ENCODE data around the gene NDUFA5.

NDUFA5 gene

DNA sequence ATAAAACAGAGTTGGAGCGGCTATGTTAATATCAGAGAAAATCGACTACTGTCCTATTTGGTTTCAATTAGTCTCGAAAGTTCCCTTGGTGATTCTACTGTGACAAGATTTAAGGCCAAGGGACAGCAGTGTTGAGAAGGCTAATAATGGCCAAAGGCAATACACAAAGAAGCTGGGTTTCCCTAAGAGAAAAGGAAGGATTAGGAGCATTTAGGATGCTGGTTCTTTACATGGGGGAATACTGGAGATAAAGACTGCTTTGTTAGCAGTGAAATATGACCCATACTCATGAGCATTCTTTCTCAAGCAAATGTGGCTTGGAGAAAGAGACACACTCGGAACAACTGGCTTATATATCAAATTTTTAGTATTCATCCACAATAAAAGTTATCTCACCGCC lies 55.4 kb downstream of the NDUFA5 start:
- DNase-seq (ENCODE audit: low read depth), result no peak

DNA sequence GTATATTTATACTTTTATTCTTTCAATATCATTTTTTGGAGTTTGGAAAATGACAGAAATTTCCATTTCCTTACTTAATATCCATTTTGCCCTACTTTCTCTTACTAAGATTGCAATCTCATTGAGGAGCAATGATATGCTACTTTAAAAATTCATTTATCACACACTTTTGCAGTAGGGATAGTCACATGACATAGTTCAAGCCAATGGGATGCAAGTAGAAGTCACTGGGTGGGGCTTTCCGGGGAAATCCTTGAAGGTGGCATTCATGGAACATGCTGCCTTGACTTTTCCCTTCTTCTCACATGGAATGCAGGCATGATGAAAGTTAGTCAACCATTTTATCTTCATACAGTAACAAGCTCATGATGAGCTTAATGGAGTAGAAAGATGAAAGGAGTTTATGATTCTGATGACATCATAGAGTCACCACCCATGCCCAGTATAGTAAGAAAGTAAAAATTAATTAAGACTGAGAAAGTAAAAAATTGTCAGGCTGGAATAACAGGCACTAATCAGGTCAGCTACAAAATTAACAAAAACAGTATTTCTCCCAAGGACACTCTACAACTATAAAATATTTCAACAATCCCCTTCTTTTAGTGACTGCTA lies 56.6 kb downstream of the NDUFA5 start:
- no peak for DNase-seq (ENCODE audit: low read depth)

DNA sequence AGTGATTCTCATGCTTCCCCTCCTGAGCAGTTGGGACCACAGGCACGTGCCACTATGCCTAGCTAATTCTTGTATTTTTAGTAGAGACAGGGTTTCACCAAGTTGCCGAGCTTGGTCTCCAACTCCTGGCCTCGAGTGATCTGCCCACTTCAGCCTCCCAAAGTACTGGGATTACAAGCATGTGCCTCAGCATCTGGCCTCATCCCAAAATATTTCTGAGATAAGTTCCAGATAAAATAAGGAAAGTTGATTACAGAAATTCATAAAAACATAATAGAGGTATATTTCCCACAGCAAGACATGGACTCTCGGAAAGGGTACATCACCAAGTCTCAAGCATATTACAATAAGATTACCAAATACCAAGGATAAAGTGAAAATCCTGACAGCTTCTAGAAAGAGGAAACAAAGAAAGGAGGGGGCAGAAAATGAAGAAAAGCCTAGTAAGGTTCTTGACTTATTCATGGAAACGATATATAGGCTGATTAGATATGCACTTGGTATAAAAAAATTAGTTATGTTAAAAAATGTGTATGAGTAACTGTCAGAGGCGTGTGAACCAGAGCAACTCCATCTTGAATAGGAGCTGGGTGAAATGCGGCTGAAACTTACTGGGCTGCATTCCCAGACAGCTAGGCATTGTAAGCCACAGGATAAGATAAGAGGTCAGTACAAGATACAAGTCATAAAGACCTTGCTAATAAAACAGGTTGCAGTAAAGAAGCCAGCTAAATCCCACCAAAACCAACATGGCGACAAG lies 58.2 kb downstream of the NDUFA5 start:
- DNase-seq (ENCODE audit: low read depth), result no peak

DNA sequence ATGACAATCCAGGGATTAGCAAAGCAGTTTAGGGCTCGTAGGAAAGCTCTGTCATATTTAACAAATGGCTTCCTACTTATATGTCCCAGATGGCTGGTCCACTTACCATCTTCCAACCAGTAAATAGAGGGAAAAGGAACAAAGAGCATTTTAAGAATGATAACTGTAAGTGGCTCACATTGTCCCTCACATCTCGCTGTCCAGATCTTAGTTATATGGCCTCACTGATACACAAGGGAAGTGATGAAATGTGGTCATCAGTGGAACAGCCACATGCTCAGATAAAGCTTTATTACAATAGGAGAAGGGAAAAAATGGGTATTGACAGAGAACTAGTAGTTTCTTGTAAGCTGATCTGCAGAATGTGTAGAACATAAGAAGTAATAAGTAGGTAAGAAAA lies 59.0 kb downstream of the NDUFA5 start:
- DNase-seq (ENCODE audit: low read depth), result no peak

DNA sequence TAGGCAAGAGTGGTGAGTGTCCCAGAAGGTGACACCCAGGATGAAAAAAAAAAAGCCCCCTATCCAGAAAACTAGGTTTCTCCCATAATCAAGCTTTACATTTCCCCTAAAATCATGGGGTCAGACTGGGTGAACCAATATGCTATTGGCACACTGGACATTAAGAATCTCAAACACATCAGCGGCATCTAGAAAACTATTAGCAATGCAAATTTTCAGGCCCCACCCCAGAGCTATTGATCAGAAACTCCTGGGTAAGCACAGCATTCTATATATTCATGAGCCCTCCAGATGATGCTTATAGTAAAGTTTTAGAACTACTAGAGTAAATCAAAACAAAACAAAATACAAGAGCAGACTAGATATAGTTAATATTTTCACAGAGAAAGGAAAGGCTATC lies 59.6 kb downstream of the NDUFA5 start:
- no peak for DNase-seq (ENCODE audit: low read depth)

DNA sequence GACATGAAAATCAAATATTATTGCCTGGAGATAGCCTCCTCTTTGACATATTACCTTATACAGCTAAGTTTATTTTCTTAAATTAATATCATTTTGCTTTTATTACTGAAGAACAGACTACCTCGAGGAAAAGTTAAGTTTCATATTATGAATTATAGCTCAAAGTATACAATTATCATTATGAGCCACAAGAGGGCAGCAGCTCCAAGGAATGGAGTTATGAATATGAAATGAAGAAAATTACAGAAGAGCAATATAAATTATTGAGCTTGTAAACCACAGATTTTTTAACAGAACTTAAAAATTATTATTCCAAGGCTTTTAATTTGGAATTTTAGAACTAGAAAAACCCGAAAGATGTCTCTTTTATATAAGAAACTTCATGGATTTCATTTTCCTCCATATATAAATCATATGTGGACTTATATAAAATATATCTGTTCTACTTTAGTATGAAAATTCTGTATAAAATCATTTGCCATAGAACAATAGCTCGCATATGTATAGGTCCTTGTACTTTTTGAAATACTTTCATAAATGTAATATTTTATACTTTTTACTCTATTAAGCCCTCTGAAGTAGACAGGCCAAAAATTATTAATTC lies 63.3 kb downstream of the NDUFA5 start:
- DNase-seq (ENCODE audit: low read depth), result peak; percentile 3

DNA sequence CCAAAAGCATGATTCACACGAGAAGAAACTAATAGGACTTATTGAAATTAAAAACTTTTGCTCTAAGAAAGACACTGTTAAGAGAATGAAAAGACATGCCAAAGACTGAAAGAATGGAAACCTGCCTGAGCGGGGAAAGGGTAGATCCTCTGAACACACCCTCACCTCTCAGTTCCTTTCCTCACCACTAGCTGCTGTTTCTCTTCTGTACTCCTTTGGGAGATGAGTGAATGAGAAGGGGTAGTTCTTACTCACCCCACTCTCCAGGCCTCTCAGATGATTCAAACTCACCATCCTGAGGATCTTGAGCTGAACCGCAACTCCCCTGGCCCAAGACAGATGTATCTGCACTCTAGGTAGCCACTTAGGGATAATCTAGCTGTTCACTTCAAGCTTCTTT lies 65.1 kb downstream of the NDUFA5 start:
- no peak for DNase-seq (ENCODE audit: low read depth)

Measured in activated gamma-delta T cell treated with anti-CD3 and anti-CD28 coated beads, Interleukin-2, amount 50 U/mL, for 16 hours (primary cell).